ENCODE results near the gene ARRB2.

DNA sequence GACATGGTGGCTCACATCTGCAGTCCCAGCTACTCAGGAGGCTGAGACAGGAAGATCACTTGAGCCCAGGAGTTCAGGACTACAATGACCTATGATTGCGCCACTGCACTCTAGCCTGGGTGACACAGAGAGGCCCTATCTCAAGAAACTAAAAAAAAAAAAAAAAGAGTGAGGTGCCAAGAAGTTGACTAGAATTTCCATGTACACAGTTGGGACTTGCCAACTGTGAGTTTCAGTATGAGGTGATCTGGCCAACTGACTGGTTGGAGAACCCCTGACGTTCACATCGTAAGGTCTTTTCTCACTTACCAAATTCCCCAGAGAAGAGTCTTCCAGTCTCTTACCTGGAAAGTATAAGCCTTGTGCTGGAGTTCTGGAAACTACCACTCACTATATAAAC, 17.7 kb downstream of the ARRB2 start:
- TF ChIP-seq, protein P1, sequence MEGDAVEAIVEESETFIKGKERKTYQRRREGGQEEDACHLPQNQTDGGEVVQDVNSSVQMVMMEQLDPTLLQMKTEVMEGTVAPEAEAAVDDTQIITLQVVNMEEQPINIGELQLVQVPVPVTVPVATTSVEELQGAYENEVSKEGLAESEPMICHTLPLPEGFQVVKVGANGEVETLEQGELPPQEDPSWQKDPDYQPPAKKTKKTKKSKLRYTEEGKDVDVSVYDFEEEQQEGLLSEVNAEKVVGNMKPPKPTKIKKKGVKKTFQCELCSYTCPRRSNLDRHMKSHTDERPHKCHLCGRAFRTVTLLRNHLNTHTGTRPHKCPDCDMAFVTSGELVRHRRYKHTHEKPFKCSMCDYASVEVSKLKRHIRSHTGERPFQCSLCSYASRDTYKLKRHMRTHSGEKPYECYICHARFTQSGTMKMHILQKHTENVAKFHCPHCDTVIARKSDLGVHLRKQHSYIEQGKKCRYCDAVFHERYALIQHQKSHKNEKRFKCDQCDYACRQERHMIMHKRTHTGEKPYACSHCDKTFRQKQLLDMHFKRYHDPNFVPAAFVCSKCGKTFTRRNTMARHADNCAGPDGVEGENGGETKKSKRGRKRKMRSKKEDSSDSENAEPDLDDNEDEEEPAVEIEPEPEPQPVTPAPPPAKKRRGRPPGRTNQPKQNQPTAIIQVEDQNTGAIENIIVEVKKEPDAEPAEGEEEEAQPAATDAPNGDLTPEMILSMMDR (conservative IDR thresholded peaks at IDR 0.05; ENCODE audit: low read depth, low read length) = no peak
- no peak for TF ChIP-seq EZH2 (IDR thresholded peaks at IDR 0.05; ENCODE audit: borderline replicate concordance, low read depth, low read length, poor library complexity, severe bottlenecking)

Measured in A673 (cell line).